ENCODE results near the gene TSC22D2. TPM values are rescaled to one million over a fixed set of nuclear protein-coding genes. Genes with fewer than 3 reads are reported as not detected.

The TSC22D2 gene
- total RNA-seq, 4 donors from 2014 or later = 13.2 to 19.5 (median 16.4) TPM

DNA sequence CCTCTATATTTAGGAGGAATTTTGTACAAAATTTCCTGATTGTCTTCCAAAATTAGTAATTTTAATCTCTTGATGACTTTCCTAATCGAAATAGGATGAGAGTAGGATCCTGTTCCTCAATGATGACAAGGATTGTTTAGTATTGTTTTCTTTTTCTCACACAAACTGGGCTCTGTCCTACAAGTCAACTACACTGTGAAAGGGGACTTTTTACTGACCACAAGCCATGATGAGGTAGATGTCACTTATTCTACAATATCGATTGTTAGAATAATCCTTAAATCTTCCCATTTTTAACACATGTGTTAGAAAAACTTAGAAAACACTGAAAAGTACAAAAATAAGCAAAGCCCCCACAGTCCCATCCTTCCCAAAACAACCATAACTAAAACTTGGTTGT lies 35.8 kb upstream of the TSC22D2 start:
- Histone ChIP-seq H3K27ac (peak overlapping the region; percentile 34), H3K4me1 (peaks cover 40% of the 10 kb centered on the region), H3K36me3 (no peaks in the 10 kb centered on the region), H3K27me3 (no peaks in the 10 kb centered on the region), H3K9me3 (no peaks in the 10 kb centered on the region), H3K4me3 (peak overlapping the region; percentile 10)
- 69% methylated on average over 2 of the region's 2 CpGs for WGBS
- TF ChIP-seq POLR2A (IDR thresholded peaks at IDR 0.05) (no peak), EP300 (IDR thresholded peaks at IDR 0.05) (no peak), POLR2AphosphoS5 (IDR thresholded peaks at IDR 0.05) (no peak), CTCF (IDR thresholded peaks at IDR 0.05) (no peak)
- no peak for DNase-seq (ENCODE audit: low spot score in 2 of 2)

GRCh38 chr3:150372722-150373121 lies 35.4 kb upstream of the TSC22D2 start:
- WGBS = 62% methylated on average over 1 of the region's 1 CpG

GRCh38 chr3:150373234-150373875 lies 34.7 kb upstream of the TSC22D2 start:
- TF ChIP-seq EP300 (IDR thresholded peaks at IDR 0.05) (no peak), POLR2A (IDR thresholded peaks at IDR 0.05) (no peak), CTCF (IDR thresholded peaks at IDR 0.05) (no peak), POLR2AphosphoS5 (IDR thresholded peaks at IDR 0.05) (no peak)
- Histone ChIP-seq H3K36me3 (no peaks in the 10 kb centered on the region), H3K9me3 (no peaks in the 10 kb centered on the region), H3K27ac (no peak overlapping the region), H3K27me3 (no peaks in the 10 kb centered on the region), H3K4me1 (peaks cover 40% of the 10 kb centered on the region), H3K4me3 (no peak overlapping the region)
- no peak for DNase-seq (ENCODE audit: low spot score in 2 of 2)
- WGBS = 74% methylated on average over 4 of the region's 4 CpGs

More at GRCh38 chr3:150372722-150373121, 35.4 kb upstream of the TSC22D2 start:
- Histone ChIP-seq H3K9me3 (no peaks in the 10 kb centered on the region), H3K36me3 (no peaks in the 10 kb centered on the region), H3K27ac (peak overlapping the region; percentile 34), H3K4me1 (peaks cover 40% of the 10 kb centered on the region), H3K4me3 (no peak overlapping the region), H3K27me3 (no peaks in the 10 kb centered on the region)
- TF ChIP-seq CTCF (IDR thresholded peaks at IDR 0.05) (no peak), POLR2AphosphoS5 (IDR thresholded peaks at IDR 0.05) (no peak), EP300 (IDR thresholded peaks at IDR 0.05) (no peak), POLR2A (IDR thresholded peaks at IDR 0.05) (no peak)
- no peak for DNase-seq (ENCODE audit: low spot score in 2 of 2)

GRCh38 chr3:150374975-150375374 lies 33.1 kb upstream of the TSC22D2 start:
- Histone ChIP-seq H3K9me3 (no peaks in the 10 kb centered on the region), H3K4me1 (peaks cover 33% of the 10 kb centered on the region), H3K36me3 (no peaks in the 10 kb centered on the region), H3K27me3 (no peaks in the 10 kb centered on the region), H3K4me3 (no peak overlapping the region), H3K27ac (no peak overlapping the region)
- TF ChIP-seq EP300 (IDR thresholded peaks at IDR 0.05) = no peak
- no peak for TF ChIP-seq CTCF (IDR thresholded peaks at IDR 0.05)
- TF ChIP-seq POLR2A (IDR thresholded peaks at IDR 0.05) = no peak
- no peak for TF ChIP-seq POLR2AphosphoS5 (IDR thresholded peaks at IDR 0.05)
- DNase-seq (ENCODE audit: low spot score in 2 of 2) = no peak

DNA sequence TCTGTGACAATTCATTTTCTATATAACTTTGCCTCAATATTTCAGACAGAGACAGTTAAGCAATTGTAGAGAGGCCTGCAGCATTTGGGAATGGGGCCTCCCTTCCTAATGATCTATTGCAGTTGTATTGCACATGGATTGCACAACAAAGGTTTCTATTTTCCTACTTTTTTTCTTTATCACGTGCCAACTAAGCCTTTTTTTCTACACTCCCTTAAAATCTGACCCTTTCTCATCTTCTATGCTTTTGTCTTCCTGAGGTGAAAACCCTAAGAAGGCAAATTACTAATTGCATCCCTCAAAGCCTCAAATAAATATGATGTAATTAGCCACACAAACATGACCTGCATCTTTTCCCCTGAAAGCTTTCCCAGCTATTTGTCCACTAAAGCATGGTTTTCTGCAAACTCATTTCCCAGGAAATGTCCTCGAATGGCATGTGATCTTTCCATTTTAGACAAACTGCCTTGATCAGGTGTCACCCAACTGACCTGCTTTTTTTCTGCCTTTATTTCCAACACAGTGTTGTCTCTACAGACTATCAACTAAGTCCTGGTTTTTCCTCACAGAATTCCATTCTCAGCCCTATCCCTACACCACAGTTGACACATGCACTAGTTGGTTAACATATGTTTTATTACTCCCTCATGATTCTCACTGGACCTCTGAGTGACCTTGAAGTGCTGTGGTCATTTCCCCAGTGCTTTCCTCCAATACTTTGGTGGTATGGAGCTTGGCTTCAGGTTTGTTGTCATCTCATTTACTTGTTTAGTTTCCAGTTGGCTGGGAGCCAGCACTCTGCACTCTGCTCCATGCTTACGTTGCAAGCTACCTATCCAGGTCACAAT lies 31.9 kb upstream of the TSC22D2 start:
- TF ChIP-seq CTCF (IDR thresholded peaks at IDR 0.05) = no peak
- peak in 2 of 3 donors; percentile 36 to 75 for TF ChIP-seq POLR2AphosphoS5 (IDR thresholded peaks at IDR 0.05)
- no peak for TF ChIP-seq EP300 (IDR thresholded peaks at IDR 0.05)
- Histone ChIP-seq H3K27ac (no peak overlapping the region), H3K4me3 (no peak overlapping the region), H3K36me3 (no peaks in the 10 kb centered on the region), H3K27me3 (no peaks in the 10 kb centered on the region), H3K4me1 (peaks cover 21% of the 10 kb centered on the region), H3K9me3 (no peaks in the 10 kb centered on the region)
- no peak for DNase-seq (ENCODE audit: low spot score in 2 of 2)
- 45% methylated on average over 3 of the region's 3 CpGs for WGBS
